ENCODE data around the gene AUTS2. TPM values are rescaled to one million over a fixed set of nuclear protein-coding genes. Genes with fewer than 3 reads are reported as not detected.

Gene AUTS2
- total RNA-seq: 100 to 1,000 TPM in 1 of 4 donors, 10 to 100 TPM in 3; 29.8 to 114 (median 59.4) TPM

GRCh38 chr7:69598081-69598486 lies at the start of gene AUTS2:
Gene AUTS2, plus strand, starts transcription at chr7:69598475. Its CDS starts 1,179 bp downstream, at chr7:69599654.
- no peak for TF ChIP-seq POLR2AphosphoS5 (IDR thresholded peaks at IDR 0.05)
- no peak for TF ChIP-seq CTCF (IDR thresholded peaks at IDR 0.05)
- Histone ChIP-seq H3K27ac (peak within 1 kb of the TSS; percentile 81 to 94 (median 84)), H3K4me1 (peaks cover 0 to 40% (median 17%) of the 10 kb centered on the region in 4 donors), H3K9me3 (no peaks in the 10 kb centered on the region), H3K27me3 (peaks cover 48% of the 10 kb centered on the region), H3K4me3 (peak within 1 kb of the TSS; percentile 45 to 84 (median 60)), H3K36me3 (no peaks in the 10 kb centered on the region)
- 2% methylated on average over 29 of the region's 63 CpGs; no CpG with 5 or more reads in 1 of the 2 donors for WGBS, 2 donors (ENCODE audit: low coverage in 1 of 2)
- peak; percentile 68 for DNase-seq
- in situ Hi-C loops (cut with MboI; ENCODE audit: low pct_ligation_motif_present in 1 of 4, low pct_unique_long_range_greater_than_20kb in 1 of 4, low sequenced_read_pairs in 3 of 4) (no loop called here), intact Hi-C loops (cut with DNase I; ENCODE audit: low total_unique reads) (no loop called here)

- intact Hi-C loops (cut with DNase I; ENCODE audit: low total_unique reads) (no loop called here), in situ Hi-C loops (cut with MboI; ENCODE audit: low pct_ligation_motif_present in 1 of 4, low pct_unique_long_range_greater_than_20kb in 1 of 4, low sequenced_read_pairs in 3 of 4) (no loop called here)
- no peak for TF ChIP-seq EP300 (IDR thresholded peaks at IDR 0.05; ENCODE audit: low read depth)
- TF ChIP-seq POLR2AphosphoS5 (IDR thresholded peaks at IDR 0.05): no peak
- TF ChIP-seq POLR2A (IDR thresholded peaks at IDR 0.05): no peak
- no peak for TF ChIP-seq CTCF (IDR thresholded peaks at IDR 0.05)
- 80% methylated on average over 6 of the region's 6 CpGs; no CpG with 5 or more reads in 1 of the 2 donors for WGBS, 2 donors (ENCODE audit: low coverage in 1 of 2)
- no peaks in the 10 kb centered on the region for H3K36me3 ChIP-seq
- H3K4me3 ChIP-seq: no peak overlapping the region
- no peaks in the 10 kb centered on the region for H3K9me3 ChIP-seq
- H3K27me3 ChIP-seq: no peaks in the 10 kb centered on the region
- no peak for DNase-seq
- no peak overlapping the region for H3K27ac ChIP-seq
- no peaks in the 10 kb centered on the region for H3K4me1 ChIP-seq
Observed at GRCh38 chr7:69550991-69551390, 47.3 kb upstream of the AUTS2 start.

- intact Hi-C loops (cut with DNase I; ENCODE audit: low total_unique reads): no loop called here
- H3K9me3 ChIP-seq: no peaks in the 10 kb centered on the region
- 53% methylated on average over 1 of the region's 1 CpG; no CpG with 5 or more reads in 1 of the 2 donors for WGBS, 2 donors (ENCODE audit: low coverage in 1 of 2)
- H3K4me3 ChIP-seq: no peak overlapping the region
- no peaks in the 10 kb centered on the region for H3K36me3 ChIP-seq
- no peak for DNase-seq
- H3K27me3 ChIP-seq: no peaks in the 10 kb centered on the region
- TF ChIP-seq CTCF (IDR thresholded peaks at IDR 0.05) (no peak), EP300 (IDR thresholded peaks at IDR 0.05; ENCODE audit: low read depth) (no peak), POLR2A (IDR thresholded peaks at IDR 0.05) (no peak), POLR2AphosphoS5 (IDR thresholded peaks at IDR 0.05) (no peak)
- H3K27ac ChIP-seq: no peak overlapping the region
- in situ Hi-C loops (cut with MboI; ENCODE audit: low pct_ligation_motif_present in 1 of 4, low pct_unique_long_range_greater_than_20kb in 1 of 4, low sequenced_read_pairs in 3 of 4): no loop called here
- no peaks in the 10 kb centered on the region for H3K4me1 ChIP-seq
Observed at GRCh38 chr7:69553190-69553589, 45.1 kb upstream of the AUTS2 start.

- peaks cover 0 to 7% (median 0%) of the 10 kb centered on the region in 4 donors for H3K4me1 ChIP-seq
- DNase-seq: no peak
- H3K4me3 ChIP-seq: no peak overlapping the region
- H3K9me3 ChIP-seq: no peaks in the 10 kb centered on the region
- H3K27ac ChIP-seq: no peak overlapping the region
- no peaks in the 10 kb centered on the region for H3K27me3 ChIP-seq
- WGBS, 2 donors (ENCODE audit: low coverage in 1 of 2): 40 to 50% methylated on average over 6 to 8 of the region's 8 CpGs
- intact Hi-C loops (cut with DNase I; ENCODE audit: low total_unique reads) (no loop called here), in situ Hi-C loops (cut with MboI; ENCODE audit: low pct_ligation_motif_present in 1 of 4, low pct_unique_long_range_greater_than_20kb in 1 of 4, low sequenced_read_pairs in 3 of 4) (no loop called here)
- TF ChIP-seq EP300 (IDR thresholded peaks at IDR 0.05; ENCODE audit: low read depth) (no peak), CTCF (IDR thresholded peaks at IDR 0.05) (no peak), POLR2AphosphoS5 (IDR thresholded peaks at IDR 0.05) (no peak), POLR2A (IDR thresholded peaks at IDR 0.05) (no peak)
- no peaks in the 10 kb centered on the region for H3K36me3 ChIP-seq
Observed at GRCh38 chr7:69561266-69561960, 36.9 kb upstream of the AUTS2 start.
